Measurements from ENCODE around the gene POLR2C.

DNA sequence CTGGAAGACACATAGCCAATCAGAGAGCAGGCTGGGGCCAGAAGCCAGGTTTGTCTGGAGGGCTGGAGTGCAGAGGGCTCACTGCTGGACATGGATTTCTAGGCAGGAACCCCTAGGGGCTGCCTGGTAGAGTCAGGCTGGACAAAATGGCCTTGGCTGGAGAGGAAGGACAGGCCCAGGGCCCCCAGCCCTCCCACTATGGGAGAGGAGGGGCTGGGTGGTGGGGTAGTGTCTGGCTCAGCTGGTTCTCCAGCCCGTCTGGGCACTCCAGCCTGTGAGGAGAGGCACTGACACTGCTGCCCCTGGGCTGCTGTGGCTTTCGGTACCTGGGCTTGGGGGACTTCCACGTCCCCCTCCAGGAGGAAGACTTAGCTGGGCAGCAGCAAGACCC lies 45.6 kb downstream of the POLR2C start:
- TF ChIP-seq, protein P1, sequence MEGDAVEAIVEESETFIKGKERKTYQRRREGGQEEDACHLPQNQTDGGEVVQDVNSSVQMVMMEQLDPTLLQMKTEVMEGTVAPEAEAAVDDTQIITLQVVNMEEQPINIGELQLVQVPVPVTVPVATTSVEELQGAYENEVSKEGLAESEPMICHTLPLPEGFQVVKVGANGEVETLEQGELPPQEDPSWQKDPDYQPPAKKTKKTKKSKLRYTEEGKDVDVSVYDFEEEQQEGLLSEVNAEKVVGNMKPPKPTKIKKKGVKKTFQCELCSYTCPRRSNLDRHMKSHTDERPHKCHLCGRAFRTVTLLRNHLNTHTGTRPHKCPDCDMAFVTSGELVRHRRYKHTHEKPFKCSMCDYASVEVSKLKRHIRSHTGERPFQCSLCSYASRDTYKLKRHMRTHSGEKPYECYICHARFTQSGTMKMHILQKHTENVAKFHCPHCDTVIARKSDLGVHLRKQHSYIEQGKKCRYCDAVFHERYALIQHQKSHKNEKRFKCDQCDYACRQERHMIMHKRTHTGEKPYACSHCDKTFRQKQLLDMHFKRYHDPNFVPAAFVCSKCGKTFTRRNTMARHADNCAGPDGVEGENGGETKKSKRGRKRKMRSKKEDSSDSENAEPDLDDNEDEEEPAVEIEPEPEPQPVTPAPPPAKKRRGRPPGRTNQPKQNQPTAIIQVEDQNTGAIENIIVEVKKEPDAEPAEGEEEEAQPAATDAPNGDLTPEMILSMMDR (IDR thresholded peaks at IDR 0.05; ENCODE audit: poor library complexity) = no peak
- no peak for TF ChIP-seq EZH2 (IDR thresholded peaks at IDR 0.05; ENCODE audit: borderline replicate concordance)
- no peak for TF ChIP-seq EZH2phosphoT487 (IDR thresholded peaks at IDR 0.05; ENCODE audit: low read depth, severe bottlenecking, unreplicated experiment)

Measured in hepatocyte (in vitro differentiated cells).